OCI-LY7 (cell line): ENCODE results near the gene TOP2A. TPM values are rescaled to one million over a fixed set of nuclear protein-coding genes. Genes with fewer than 3 reads are reported as not detected.

ENCODE experiments used
- BruUV-seq: library from RNA; stranded (reverse); fragments of 400-500 nt; replicated peaks from 2 replicates; lab custom pipeline; 2021; lab: Mats Ljungman, UMichigan
- CTCF ChIA-PET: fragments of 300-600 bp; sonication (Branson Sonifier 250); formaldehyde crosslinking; loops from one replicate; lab custom pipeline; 2022; ENCODE audit warnings: antibody characterized with exemption; ENCODE audit not compliant: unreplicated experiment; lab: Charles Lee
- POLR2A ChIA-PET: fragments of 300-600 bp; sonication (Branson Sonifier 250); formaldehyde crosslinking; loops from one replicate; lab custom pipeline; 2022; ENCODE audit warnings: antibody characterized with exemption; lab: Charles Lee
- DNase-seq: peaks from one replicate; pipeline ENCODE4 v3.0.0-alpha.2; 2015; ENCODE audit warnings: low spot score
- H2AFZ ChIP-seq: fragments of 200-600 bp; sonication (generic), shearing (Covaris generic); 2 replicates; pipeline ENCODE4 v1.6.1; 2014; ENCODE audit warnings: mild to moderate bottlenecking, antibody characterized with exemption, low read length, moderate library complexity
- H3K27ac ChIP-seq: fragments of 200-600 bp; sonication (generic); 2 replicates; pipeline ENCODE4 v1.5.1; 2014; ENCODE audit warnings: mixed run types, low read depth, mild to moderate bottlenecking, moderate library complexity, low read length, inconsistent platforms; ENCODE audit not compliant: poor library complexity, severe bottlenecking
- H3K36me3 ChIP-seq: fragments of 200-600 bp; sonication (generic); 2 replicates; pipeline ENCODE4 v1.6.1; 2014; ENCODE audit warnings: mild to moderate bottlenecking, antibody characterized with exemption, low read length, moderate library complexity, mixed read lengths; ENCODE audit not compliant: insufficient read depth
- H3K4me1 ChIP-seq: fragments of 200-600 bp; sonication (generic); 2 replicates; pipeline ENCODE4 v1.5.1; 2014; ENCODE audit warnings: mild to moderate bottlenecking, low read length; ENCODE audit not compliant: insufficient read depth, poor library complexity, severe bottlenecking
- H3K4me2 ChIP-seq: fragments of 200-600 bp; sonication (generic); 2 replicates; pipeline ENCODE4 v1.6.1; 2014; ENCODE audit warnings: mild to moderate bottlenecking, low read length
- H3K4me3 ChIP-seq: fragments of 200-600 bp; sonication (generic); 2 replicates; pipeline ENCODE4 v1.5.1; 2014; ENCODE audit warnings: mild to moderate bottlenecking, low read depth, low read length; ENCODE audit not compliant: poor library complexity, severe bottlenecking
- H3K79me2 ChIP-seq: fragments of 200-600 bp; sonication (generic); 2 replicates; pipeline ENCODE4 v1.6.1; 2016; ENCODE audit warnings: low read depth, mild to moderate bottlenecking, low read length, moderate library complexity, mixed read lengths; ENCODE audit not compliant: insufficient read depth
- H3K9me2 ChIP-seq: fragments of 200-600 bp; sonication (generic); 2 replicates; pipeline ENCODE4 v1.6.1; 2016; ENCODE audit warnings: mild to moderate bottlenecking, low read length, mixed read lengths; ENCODE audit not compliant: insufficient read depth
- H3K9me3 ChIP-seq: fragments of 200-600 bp; sonication (generic); 2 replicates; pipeline ENCODE4 v1.6.1; 2014; ENCODE audit warnings: mild to moderate bottlenecking, mixed run types, low read length, mixed read lengths
- H4K20me1 ChIP-seq: fragments of 200-600 bp; sonication (generic); 2 replicates; pipeline ENCODE4 v1.6.1; 2014; ENCODE audit warnings: mild to moderate bottlenecking, antibody characterized with exemption, low read length, moderate library complexity, mixed read lengths; ENCODE audit not compliant: insufficient read depth
- EZH2phosphoT487 ChIP-seq: fragments of 200-600 bp; sonication (generic); IDR thresholded peaks from 2 replicates; pipeline ENCODE4 v1.6.1; 2018; ENCODE audit warnings: low read depth, borderline replicate concordance, mild to moderate bottlenecking, mixed run types, antibody characterized with exemption, low read length, moderate library complexity, mixed read lengths
- intact Hi-C: fragments of 100-400 bp; cut with micrococcal nuclease; formaldehyde crosslinking; loops from one replicate; pipeline ENCODE4 v1.10.0; 2022; ENCODE audit not compliant: unreplicated experiment
- total RNA-seq, 2 experiments: library from RNA; depleted of rRNA in 1 of 2; stranded (reverse); fragments of >200 nt in 1 of 2; shearing (Covaris generic) in 1 of 2; gene quantifications; 2 replicates each; pipeline ENCODE4 v1.2.3, GENCODE V29; 2014 to 2022
- TF ChIP-seq, protein P1 (sequence below): fragments of 200-600 bp; sonication (generic); conservative IDR thresholded peaks from 2 replicates; pipeline ENCODE4 v1.5.1; 2014; ENCODE audit warnings: mild to moderate bottlenecking, antibody characterized with exemption, low read length, moderate library complexity, mixed read lengths

The TOP2A gene
- total RNA-seq, 2 experiments from 2014 or later: 293 to 340 TPM

DNA sequence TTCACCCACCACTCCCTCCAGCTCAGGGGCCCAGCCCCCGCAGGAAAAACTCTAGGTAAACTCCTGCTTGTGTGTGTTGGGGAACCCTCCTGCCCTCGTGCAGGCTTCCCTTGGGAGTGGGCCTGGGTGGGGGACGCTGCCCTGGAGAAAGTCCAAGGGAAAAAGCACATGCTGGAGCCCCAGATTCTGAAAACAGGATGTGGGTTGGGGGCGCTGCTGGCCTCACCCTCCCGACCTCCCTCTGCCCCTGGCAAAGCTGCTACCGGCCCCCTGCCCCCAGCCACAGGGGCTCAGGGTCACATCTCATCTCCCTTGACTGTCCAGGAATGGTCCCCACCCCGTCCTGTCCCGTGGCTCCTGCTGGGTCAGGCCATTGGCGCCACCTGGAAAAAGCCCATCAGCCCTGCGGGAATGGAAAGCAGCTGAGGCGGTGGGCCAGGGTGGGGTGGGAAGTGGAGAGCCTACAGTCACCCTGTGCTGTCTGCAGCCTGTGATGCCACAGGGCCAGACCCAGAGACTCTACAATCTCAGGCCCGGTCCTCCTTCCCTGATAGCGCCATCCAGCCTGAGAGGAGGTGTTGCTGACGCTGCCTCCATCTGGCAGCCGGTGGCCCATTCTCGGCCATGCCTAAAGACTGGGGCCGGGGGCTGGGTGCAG lies 50.7 kb downstream of the TOP2A start:
- DNase-seq: no peak
- Histone ChIP-seq H3K27ac (no peak overlapping the region), H3K79me2 (no peaks in the 10 kb centered on the region), H3K36me3 (no peaks in the 10 kb centered on the region), H3K4me3 (no peak overlapping the region), H3K4me2 (no peak overlapping the region), H3K9me2 (no peaks in the 10 kb centered on the region), H3K9me3 (no peaks in the 10 kb centered on the region), H2AFZ (no peak overlapping the region), H3K4me1 (no peaks in the 10 kb centered on the region), H4K20me1 (no peaks in the 10 kb centered on the region)
- CTCF ChIA-PET: no interaction called here
- intact Hi-C loops: no loop called here
- no TSS peak for BruUV-seq
- TF ChIP-seq, protein P1, sequence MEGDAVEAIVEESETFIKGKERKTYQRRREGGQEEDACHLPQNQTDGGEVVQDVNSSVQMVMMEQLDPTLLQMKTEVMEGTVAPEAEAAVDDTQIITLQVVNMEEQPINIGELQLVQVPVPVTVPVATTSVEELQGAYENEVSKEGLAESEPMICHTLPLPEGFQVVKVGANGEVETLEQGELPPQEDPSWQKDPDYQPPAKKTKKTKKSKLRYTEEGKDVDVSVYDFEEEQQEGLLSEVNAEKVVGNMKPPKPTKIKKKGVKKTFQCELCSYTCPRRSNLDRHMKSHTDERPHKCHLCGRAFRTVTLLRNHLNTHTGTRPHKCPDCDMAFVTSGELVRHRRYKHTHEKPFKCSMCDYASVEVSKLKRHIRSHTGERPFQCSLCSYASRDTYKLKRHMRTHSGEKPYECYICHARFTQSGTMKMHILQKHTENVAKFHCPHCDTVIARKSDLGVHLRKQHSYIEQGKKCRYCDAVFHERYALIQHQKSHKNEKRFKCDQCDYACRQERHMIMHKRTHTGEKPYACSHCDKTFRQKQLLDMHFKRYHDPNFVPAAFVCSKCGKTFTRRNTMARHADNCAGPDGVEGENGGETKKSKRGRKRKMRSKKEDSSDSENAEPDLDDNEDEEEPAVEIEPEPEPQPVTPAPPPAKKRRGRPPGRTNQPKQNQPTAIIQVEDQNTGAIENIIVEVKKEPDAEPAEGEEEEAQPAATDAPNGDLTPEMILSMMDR: no peak
- no peak for TF ChIP-seq EZH2phosphoT487
- POLR2A ChIA-PET: no interaction called here

- H3K27ac ChIP-seq: no peak overlapping the region
- H3K4me3 ChIP-seq: no peak overlapping the region
- no peaks in the 10 kb centered on the region for H3K9me3 ChIP-seq
- H3K4me2 ChIP-seq: no peak overlapping the region
- no peaks in the 10 kb centered on the region for H4K20me1 ChIP-seq
- H2AFZ ChIP-seq: no peak overlapping the region
- no peaks in the 10 kb centered on the region for H3K79me2 ChIP-seq
- POLR2A ChIA-PET: no interaction called here
- DNase-seq: no peak
- no peaks in the 10 kb centered on the region for H3K4me1 ChIP-seq
- CTCF ChIA-PET: no interaction called here
- intact Hi-C loops: no loop called here
- TF ChIP-seq, protein P1: no peak
- TF ChIP-seq EZH2phosphoT487: no peak
- H3K9me2 ChIP-seq: no peaks in the 10 kb centered on the region
- BruUV-seq: no TSS peak
- H3K36me3 ChIP-seq: no peaks in the 10 kb centered on the region
These were observed 51.4 kb downstream of the TOP2A start for GRCh38 chr17:40366076-40366860.

GRCh38 chr17:40364906-40365305 lies 52.8 kb downstream of the TOP2A start:
- intact Hi-C loops: no loop called here
- TF ChIP-seq, protein P1: no peak
- POLR2A ChIA-PET: interaction anchor here (0.6 to 1.2 kb wide), 3 partner anchors 36 to 54 kb away, joined by 3 to 9 read pairs (median 3); no protein-coding TSS in a partner anchor
- BruUV-seq: no TSS peak
- CTCF ChIA-PET: no interaction called here
- H3K4me3 ChIP-seq: no peak overlapping the region
- no peaks in the 10 kb centered on the region for H3K9me2 ChIP-seq
- no peak overlapping the region for H2AFZ ChIP-seq
- no peak for DNase-seq
- no peak overlapping the region for H3K27ac ChIP-seq
- no peaks in the 10 kb centered on the region for H4K20me1 ChIP-seq
- no peaks in the 10 kb centered on the region for H3K9me3 ChIP-seq
- no peaks in the 10 kb centered on the region for H3K36me3 ChIP-seq
- no peaks in the 10 kb centered on the region for H3K4me1 ChIP-seq
- no peaks in the 10 kb centered on the region for H3K79me2 ChIP-seq
- no peak overlapping the region for H3K4me2 ChIP-seq
